CD14-positive monocyte (primary cell): ENCODE data around the gene ABCC5. TPM values are rescaled to one million over a fixed set of nuclear protein-coding genes. Genes with fewer than 3 reads are reported as not detected.
"Not testable (repeated sequence)": the region's sequence is repeated elsewhere in the genome, so short reads cannot be mapped to it uniquely, and the experiment has no call there.

ENCODE experiments used
- DNase-seq, 3 donors: peaks; one replicate each; pipeline ENCODE4 v3.0.0-alpha.2; 2011 to 2022
- H2AFZ ChIP-seq: 2 replicates; pipeline ENCODE4 v1.6.0; 2012; ENCODE audit warnings: mild to moderate bottlenecking, low read depth, low read length, inconsistent platforms; ENCODE audit not compliant: insufficient read depth, poor library complexity, severe bottlenecking
- H3K27ac ChIP-seq, 2 donors: 1 replicate in 1 of 2; 2 replicates in 1 of 2; pipeline ENCODE4 v1.5.1; 2012 to 2013; ENCODE audit warnings: low read length in 2 of 2, control low read depth in 1 of 2, inconsistent platforms in 1 of 2, low read depth in 1 of 2, mild to moderate bottlenecking in 1 of 2
- H3K27me3 ChIP-seq, 2 donors: one replicate each; pipeline versions ENCODE4 v1.6.0 to v1.6.1; 2011 to 2013; ENCODE audit warnings: low read length in 2 of 2; ENCODE audit not compliant: control insufficient read depth in 2 of 2, insufficient read depth in 2 of 2
- H3K36me3 ChIP-seq, 2 donors: replicated peaks in 1 of 2; 1 replicate in 1 of 2; 2 replicates in 1 of 2; pipeline versions ENCODE4 v1.5.1 to v1.6.1; 2012 to 2013; ENCODE audit warnings: low read length in 2 of 2, control low read depth in 1 of 2, inconsistent platforms in 1 of 2, mild to moderate bottlenecking in 1 of 2; ENCODE audit not compliant: insufficient read depth in 2 of 2, control insufficient read depth in 1 of 2
- H3K4me1 ChIP-seq, 2 donors: 1 replicate in 1 of 2; 2 replicates in 1 of 2; pipeline versions ENCODE4 v1.5.1 to v1.6.1; 2012 to 2013; ENCODE audit warnings: low read length in 2 of 2, control low read depth in 1 of 2, inconsistent platforms in 1 of 2, mild to moderate bottlenecking in 1 of 2, moderate library complexity in 1 of 2; ENCODE audit not compliant: insufficient read depth in 2 of 2, control insufficient read depth in 1 of 2
- H3K4me2 ChIP-seq: replicated peaks from 2 replicates; pipeline ENCODE3; 2012; ENCODE audit warnings: low read length, moderate library complexity, mild to moderate bottlenecking; ENCODE audit not compliant: poor library complexity, severe bottlenecking; ENCODE audit errors: extremely low read depth
- H3K4me3 ChIP-seq, 3 experiments: fragments of 200-600 bp in 1 of 3; sonication (generic) in 1 of 3; replicated peaks in 1 of 3; 1 replicate in 2 of 3; 2 replicates in 1 of 3; pipeline ENCODE4 v1.5.1; 2011 to 2013; ENCODE audit warnings: low read length in 3 of 3, mild to moderate bottlenecking in 3 of 3, control low read depth in 2 of 3, low read depth in 2 of 3, inconsistent platforms in 1 of 3, moderate library complexity in 1 of 3
- H3K79me2 ChIP-seq: 2 replicates; pipeline ENCODE4 v1.6.0; 2012; ENCODE audit warnings: mild to moderate bottlenecking, control low read depth, inconsistent platforms, low read length, moderate library complexity; ENCODE audit not compliant: insufficient read depth
- H3K9ac ChIP-seq: 2 replicates; pipeline ENCODE4 v1.6.0; 2017; ENCODE audit warnings: low read length, mild to moderate bottlenecking; ENCODE audit not compliant: insufficient read depth, poor library complexity, severe bottlenecking
- H3K9me3 ChIP-seq, 2 donors: replicated peaks in 1 of 2; 1 replicate in 1 of 2; 2 replicates in 1 of 2; pipeline versions ENCODE4 v1.5.1 to v1.6.1; 2012 to 2013; ENCODE audit warnings: low read length in 2 of 2, control low read depth in 1 of 2; ENCODE audit not compliant: control insufficient read depth in 1 of 2, insufficient read depth in 1 of 2
- H4K20me1 ChIP-seq: 2 replicates; pipeline ENCODE4 v1.6.0; 2012; ENCODE audit warnings: mild to moderate bottlenecking, low read length, control low read depth, moderate library complexity; ENCODE audit not compliant: insufficient read depth
- H3K27ac Mint-ChIP-seq, 7 donors: one replicate each; pipeline ENCODE4 v1.8.0; 2020; ENCODE audit warnings: mild to moderate bottlenecking in 7 of 7, mixed read lengths in 7 of 7, moderate library complexity in 6 of 7, inconsistent platforms in 2 of 7
- H3K27me3 Mint-ChIP-seq, 3 donors: one replicate each; pipeline ENCODE4 v1.8.0; 2021 to 2022; ENCODE audit warnings: low read depth in 3 of 3, mild to moderate bottlenecking in 3 of 3, mixed read lengths in 3 of 3, moderate library complexity in 3 of 3, inconsistent platforms in 1 of 3
- H3K36me3 Mint-ChIP-seq, 2 donors: one replicate each; pipeline ENCODE4 v1.8.0; 2020; ENCODE audit warnings: mixed read lengths in 2 of 2, inconsistent platforms in 1 of 2, mild to moderate bottlenecking in 1 of 2
- H3K4me1 Mint-ChIP-seq: one replicate; pipeline ENCODE4 v1.8.0; 2020; ENCODE audit warnings: mild to moderate bottlenecking, mixed read lengths
- H3K4me3 Mint-ChIP-seq, 2 donors: one replicate each; pipeline ENCODE4 v1.8.0; 2020; ENCODE audit warnings: mild to moderate bottlenecking in 2 of 2, mixed read lengths in 2 of 2, moderate library complexity in 1 of 2
- H3K9me3 Mint-ChIP-seq, 7 donors: one replicate each; pipeline ENCODE4 v1.8.0; 2020 to 2022; ENCODE audit warnings: mixed read lengths in 7 of 7, mild to moderate bottlenecking in 6 of 7, moderate library complexity in 6 of 7, inconsistent platforms in 2 of 7
- CTCF ChIP-seq: fragments of 200-600 bp; IDR thresholded peaks from one replicate; pipeline ENCODE4 v1.8.0; 2022; ENCODE audit warnings: antibody characterized with exemption, mild to moderate bottlenecking
- WGBS: methylation state at CpG from one replicate; pipeline ENCODE4 v1.1.5; 2013; ENCODE audit warnings: missing lambda C conversion rate; ENCODE audit not compliant: insufficient coverage; 5-methylcytosine and 5-hydroxymethylcytosine counted together
- intact Hi-C, 2 donors: fragments of 100-400 bp; cut with micrococcal nuclease; formaldehyde crosslinking; loops; one replicate each; pipeline versions ENCODE4 v1.15.0 to v1.15.1; 2023
- polyA plus RNA-seq, 3 donors: library from polyadenylated mRNA; depleted of rRNA in 1 of 3; unstranded in 2 of 3; stranded (reverse) in 1 of 3; fragments of 300-500 nt in 2 of 3; fragments of >200 nt in 1 of 3; fragmentation: Illumina TruSeq in 2 of 3; gene quantifications; 1 replicate in 2 of 3; 2 replicates in 1 of 3; pipeline ENCODE4 v1.2.3, GENCODE V29; 2012 to 2021

Gene ABCC5
- polyA plus RNA-seq, 3 donors: 6.2 to 30.9 (median 7.7) TPM

DNA sequence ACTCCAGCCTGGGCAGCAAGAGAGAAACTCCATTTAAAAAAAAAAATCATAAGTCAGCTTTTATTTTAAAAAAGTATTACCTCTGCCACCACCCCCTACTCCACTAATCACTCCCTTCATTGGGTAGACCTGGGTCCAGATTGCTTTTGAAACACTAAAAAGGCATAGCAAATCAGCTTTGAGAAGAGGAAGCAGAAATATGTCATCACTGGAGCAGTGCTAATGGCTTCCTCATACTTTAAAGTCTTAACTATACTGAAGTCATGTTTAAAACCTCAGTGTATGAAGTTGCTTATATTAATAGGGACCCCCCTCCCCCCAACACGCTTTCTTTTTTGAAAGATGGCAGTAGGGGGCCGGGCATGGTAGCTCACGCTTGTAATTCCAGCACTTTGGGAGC, 12.9 kb upstream of the ABCC5 start:
- intact Hi-C loops: no loop called here
- Histone ChIP-seq H3K4me3 (no peak overlapping the region), H3K36me3 (no peaks in the 10 kb centered on the region), H3K4me2 (no peak overlapping the region), H3K79me2 (no peaks in the 10 kb centered on the region), H3K27me3 (no peaks in the 10 kb centered on the region), H3K4me1 (peaks cover 4 to 14% of the 10 kb centered on the region in 2 donors), H3K27ac (no peak overlapping the region), H3K9me3 (no peaks in the 10 kb centered on the region), H3K9ac (no peak overlapping the region), H2AFZ (no peak overlapping the region), H4K20me1 (no peaks in the 10 kb centered on the region)
- Mint-ChIP-seq H3K36me3 (no peaks in the 10 kb centered on the region), H3K27me3 (peaks cover 0 to 6% (median 6%) of the 10 kb centered on the region in 3 donors), H3K4me1 (peaks cover 15% of the 10 kb centered on the region), H3K9me3 (peaks cover 0 to 2% (median 0%) of the 10 kb centered on the region in 7 donors), H3K27ac (peak overlapping the region in 5 of 7 donors; percentile 10 to 79 (median 68)), H3K4me3 (peak overlapping the region in 1 of 2 donors; percentile 15)
- no CpG with 5 or more reads among the region's 3 CpGs for whole genome bisulfite sequencing
- peak; percentile 21 to 46 (median 24) for DNase-seq
- no peak for TF ChIP-seq CTCF

- Histone ChIP-seq H3K79me2 (no peaks in the 10 kb centered on the region), H3K9me3 (no peaks in the 10 kb centered on the region), H3K4me3 (no peak overlapping the region), H3K9ac (no peak overlapping the region), H4K20me1 (no peaks in the 10 kb centered on the region), H3K36me3 (no peaks in the 10 kb centered on the region), H3K4me1 (peaks cover 4 to 14% of the 10 kb centered on the region in 2 donors), H2AFZ (no peak overlapping the region), H3K4me2 (no peak overlapping the region), H3K27me3 (no peaks in the 10 kb centered on the region), H3K27ac (no peak overlapping the region)
- peaks cover 0 to 2% (median 0%) of the 10 kb centered on the region in 7 donors for H3K9me3 Mint-ChIP-seq
- H3K4me3 Mint-ChIP-seq: no peak overlapping the region
- H3K27me3 Mint-ChIP-seq: peaks cover 0 to 6% (median 3%) of the 10 kb centered on the region in 3 donors
- 83% methylated on average over 1 of the region's 2 CpGs for WGBS
- no peak for DNase-seq
- no peaks in the 10 kb centered on the region for H3K36me3 Mint-ChIP-seq
- H3K27ac Mint-ChIP-seq: no peak overlapping the region
- no peak for TF ChIP-seq CTCF
- intact Hi-C loops: no loop called here
- peaks cover 15% of the 10 kb centered on the region for H3K4me1 Mint-ChIP-seq
Observed at GRCh38 chr3:184029443-184029842, 11.8 kb upstream of the ABCC5 start.

- H3K27ac ChIP-seq, intact Hi-C loops, H2AFZ ChIP-seq, H3K36me3 ChIP-seq, H3K79me2 ChIP-seq, H3K9me3 ChIP-seq, H3K4me3 Mint-ChIP-seq, H3K27me3 ChIP-seq, H3K27ac Mint-ChIP-seq, H3K9ac ChIP-seq, H3K4me2 ChIP-seq, H3K9me3 Mint-ChIP-seq, H3K27me3 Mint-ChIP-seq, DNase-seq, H3K4me3 ChIP-seq, H3K36me3 Mint-ChIP-seq, H4K20me1 ChIP-seq: not testable (repeated sequence)
- H3K4me1 Mint-ChIP-seq: peaks cover 15% of the 10 kb centered on the region
- WGBS: no CpG with 5 or more reads among the region's 1 CpG
- peaks cover 4 to 14% of the 10 kb centered on the region in 2 donors for H3K4me1 ChIP-seq
Observed at GRCh38 chr3:184028275-184028890, 10.7 kb upstream of the ABCC5 start.
